GM12891 (cell line): ENCODE results near the gene UBE2E2.
A peak's percentile ranks its signal among the peaks of the same experiment; 100 is the strongest.

Experiments used
- DNase-seq: peaks from one replicate; pipeline ENCODE4 v3.0.0; 2011; ENCODE audit warnings: low spot score; ENCODE audit not compliant: insufficient read length
- FAIRE-seq: peaks from 2 replicates; lab custom pipeline; 2011; peaks lifted over from hg19 to GRCh38; lab: Jason Lieb, UNC
- PAX5 ChIP-seq: IDR thresholded peaks from 2 replicates; pipeline ENCODE4 v1.6.1; 2011; ENCODE audit warnings: low read length, moderate library complexity, mild to moderate bottlenecking; ENCODE audit not compliant: insufficient read depth, severe bottlenecking
- POLR2A ChIP-seq: IDR thresholded peaks from 2 replicates; pipeline ENCODE4 v1.6.1; 2011; ENCODE audit warnings: low read depth, low read length, control low read depth
- POLR2AphosphoS5 ChIP-seq: IDR thresholded peaks from 2 replicates; pipeline ENCODE4 v1.6.1; 2011; ENCODE audit warnings: low read depth, low read length, control low read depth
- POU2F2 ChIP-seq: IDR thresholded peaks from 2 replicates; pipeline ENCODE4 v1.6.1; 2011; ENCODE audit warnings: low read depth, mild to moderate bottlenecking, control low read depth, low read length, moderate library complexity
- SPI1 ChIP-seq: IDR thresholded peaks from 2 replicates; pipeline ENCODE4 v1.6.1; 2011; ENCODE audit warnings: low read depth, low read length, control low read depth
- TAF1 ChIP-seq: IDR thresholded peaks from 2 replicates; pipeline ENCODE4 v1.6.1; 2011; ENCODE audit warnings: low read depth, low read length, control low read depth

The UBE2E2 gene

GRCh38 chr3:23565041-23565775 is 362.1 kb downstream of the UBE2E2 start:
- FAIRE-seq (no peak), DNase-seq (no peak)
- TF ChIP-seq TAF1 (no peak), PAX5 (no peak), SPI1 (no peak)

DNA sequence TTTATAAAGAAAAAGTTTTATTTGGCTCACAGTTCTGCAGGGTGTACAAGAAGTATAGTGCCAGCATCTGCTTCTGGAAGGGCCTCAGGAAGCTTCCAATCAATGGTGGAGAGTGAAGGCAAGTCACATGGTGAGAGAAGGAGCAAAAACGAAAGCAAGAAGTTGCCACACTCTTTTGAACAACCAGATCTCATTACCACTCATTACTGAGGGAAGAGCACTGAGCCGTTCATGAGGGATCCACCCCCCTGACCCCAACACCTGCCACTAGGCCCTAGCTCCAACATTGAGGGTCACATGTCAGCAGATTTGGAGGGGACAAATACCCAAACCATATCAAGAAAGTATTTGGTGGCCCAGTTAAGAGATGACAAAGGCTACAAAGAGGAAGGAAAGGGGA is 363.4 kb downstream of the UBE2E2 start:
- TF ChIP-seq POLR2AphosphoS5 (no peak), SPI1 (no peak), POU2F2 (no peak), PAX5 (no peak), TAF1 (no peak), POLR2A (no peak)
- DNase-seq (no peak), FAIRE-seq (peak; percentile 38)

DNA sequence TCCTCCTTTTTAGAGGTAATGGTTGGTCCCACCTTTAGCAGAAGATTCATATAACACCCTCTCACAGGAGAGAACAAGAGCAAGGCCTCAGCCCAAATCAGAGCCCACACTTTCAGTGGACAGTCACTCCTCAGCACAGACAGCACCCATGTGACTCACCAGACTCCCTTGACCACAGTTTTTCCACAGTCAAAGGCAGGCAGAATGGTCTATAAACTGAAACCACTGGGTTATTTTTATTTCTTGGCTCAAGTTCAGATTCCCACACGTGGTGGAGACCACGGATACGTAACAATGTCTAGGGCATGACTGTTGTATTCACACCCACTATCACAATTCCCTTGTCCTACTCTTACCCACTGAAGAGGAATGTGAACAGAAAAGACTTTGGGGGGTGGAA is 364.8 kb downstream of the UBE2E2 start:
- TF ChIP-seq POLR2AphosphoS5, result no peak
- TF ChIP-seq POU2F2, result no peak
- no peak for TF ChIP-seq TAF1
- no peak for TF ChIP-seq PAX5
- TF ChIP-seq SPI1, result no peak
- TF ChIP-seq POLR2A, result no peak
- FAIRE-seq, result peak; percentile 33
- DNase-seq, result no peak

- no peak for TF ChIP-seq SPI1
- TF ChIP-seq PAX5, result no peak
- no peak for TF ChIP-seq TAF1
- no peak for TF ChIP-seq POLR2A
- TF ChIP-seq POLR2AphosphoS5, result no peak
- TF ChIP-seq POU2F2, result no peak
- FAIRE-seq (no peak), DNase-seq (no peak)
Observed at GRCh38 chr3:23573827-23574226, 370.7 kb downstream of the UBE2E2 start.

- FAIRE-seq (no peak), DNase-seq (no peak)
- TF ChIP-seq SPI1 (no peak), POU2F2 (no peak), POLR2A (no peak), POLR2AphosphoS5 (no peak), TAF1 (no peak), PAX5 (no peak)
Observed at GRCh38 chr3:23574822-23575315, 371.7 kb downstream of the UBE2E2 start.

DNA sequence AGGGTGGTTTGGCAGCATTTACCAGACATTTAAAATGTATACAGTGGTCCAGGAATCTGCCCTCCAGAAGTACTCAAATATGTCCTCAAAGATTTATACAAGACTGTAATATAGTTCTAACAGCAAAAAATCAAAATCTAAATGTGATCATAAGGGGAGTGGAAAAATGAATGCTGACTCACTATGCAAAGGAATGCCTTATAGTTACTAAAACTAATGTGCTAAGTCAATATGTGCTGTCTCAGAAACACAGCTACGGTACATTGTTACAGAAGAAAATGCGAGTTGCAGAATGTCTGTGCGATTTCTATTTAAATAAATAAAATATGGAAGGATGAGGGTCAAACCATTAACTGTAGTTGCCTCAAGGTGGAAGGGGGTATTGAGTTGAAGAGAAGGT is 372.6 kb downstream of the UBE2E2 start:
- no peak for DNase-seq
- peak; percentile 9 for FAIRE-seq

DNA sequence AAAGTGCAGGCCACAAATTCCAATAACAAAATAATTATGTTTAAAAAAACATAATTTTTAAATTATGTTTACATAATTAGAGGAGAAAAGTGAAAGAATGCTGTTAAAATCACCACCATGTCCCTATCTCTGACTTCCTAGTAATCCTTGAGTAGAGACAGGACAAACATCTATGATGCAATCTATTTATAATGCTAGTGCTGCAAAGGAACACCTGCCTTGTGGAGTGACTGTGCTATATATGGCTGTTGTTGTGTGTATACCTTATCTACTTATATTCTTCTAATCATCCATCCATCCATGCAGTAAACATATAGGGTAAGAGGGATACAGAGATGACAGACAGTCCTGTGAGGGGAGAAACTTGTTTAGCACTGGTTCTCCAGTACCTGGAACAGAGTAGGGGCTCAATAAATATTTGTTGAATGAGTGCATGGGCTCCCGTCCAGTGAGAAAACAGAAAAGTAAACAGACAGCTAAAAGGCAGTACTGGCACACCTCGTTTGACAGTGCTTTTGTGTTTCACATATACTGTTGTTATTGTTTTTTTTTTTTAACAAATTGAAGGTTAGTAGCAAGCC is 373.3 kb downstream of the UBE2E2 start:
- DNase-seq, result no peak
- TF ChIP-seq PAX5, result no peak
- TF ChIP-seq TAF1, result no peak
- no peak for TF ChIP-seq POU2F2
- TF ChIP-seq POLR2A, result no peak
- no peak for TF ChIP-seq POLR2AphosphoS5
- TF ChIP-seq SPI1, result no peak

More for the DNA sequence above, 372.6 kb downstream of the UBE2E2 start:
- TF ChIP-seq PAX5, result no peak
- TF ChIP-seq POLR2A, result no peak
- TF ChIP-seq POU2F2, result no peak
- TF ChIP-seq TAF1, result no peak
- TF ChIP-seq SPI1, result no peak
- TF ChIP-seq POLR2AphosphoS5, result no peak

DNA sequence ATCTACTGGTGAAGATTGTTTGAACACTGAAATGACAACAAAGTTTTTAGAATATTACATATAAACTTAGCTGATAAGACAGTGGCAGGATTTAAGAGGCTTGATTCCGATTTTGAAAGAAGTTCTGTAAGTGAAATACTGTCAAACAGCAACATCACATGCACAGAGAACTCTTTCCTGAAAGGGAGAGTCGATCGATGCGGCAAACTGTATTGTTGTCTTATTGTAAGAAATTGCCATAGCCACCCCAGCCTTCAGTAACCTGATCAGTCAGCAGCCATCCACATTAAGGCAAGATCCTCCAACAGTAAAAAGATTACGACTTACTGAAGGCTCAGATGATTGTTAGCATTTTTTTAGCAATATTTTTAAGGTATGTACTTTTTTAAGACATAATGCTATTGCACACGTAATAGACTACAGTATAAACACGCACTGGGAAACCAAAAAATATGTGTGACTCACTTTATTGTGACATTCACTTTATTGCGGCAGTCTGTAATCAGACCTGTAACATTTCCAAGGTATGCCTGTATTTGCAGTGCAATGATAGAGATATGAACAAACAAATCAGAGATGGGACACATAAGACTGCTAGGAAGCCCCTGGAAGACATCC is 377.1 kb downstream of the UBE2E2 start:
- DNase-seq, result no peak
- no peak for TF ChIP-seq POU2F2
- no peak for TF ChIP-seq POLR2AphosphoS5
- no peak for TF ChIP-seq TAF1
- no peak for TF ChIP-seq PAX5
- no peak for TF ChIP-seq POLR2A
- TF ChIP-seq SPI1, result no peak
- FAIRE-seq, result no peak

More for the DNA sequence above, 373.3 kb downstream of the UBE2E2 start:
- no peak for FAIRE-seq

GRCh38 chr3:23583980-23584740 is 381.0 kb downstream of the UBE2E2 start:
- DNase-seq (no peak), FAIRE-seq (no peak)
- TF ChIP-seq SPI1 (no peak), POLR2AphosphoS5 (no peak), POU2F2 (no peak), PAX5 (no peak), TAF1 (no peak), POLR2A (no peak)
